Dendritic cell treated with granulocyte-macrophage colony-stimulating factor and Interleukin-4, amounts not matched to agents 40 ng/mL and 50 ng/mL, for 4 days (primary cell): ENCODE measurements around the gene DUSP7.

Source experiments
- H3K27ac Mint-ChIP-seq: one replicate; pipeline ENCODE4 v1.8.0; 2022; ENCODE audit warnings: mild to moderate bottlenecking, mixed read lengths
- H3K27me3 Mint-ChIP-seq: one replicate; pipeline ENCODE4 v1.8.0; 2022; ENCODE audit warnings: mild to moderate bottlenecking, mixed read lengths
- H3K36me3 Mint-ChIP-seq: one replicate; pipeline ENCODE4 v1.8.0; 2022; ENCODE audit warnings: low read depth, mixed read lengths
- H3K4me1 Mint-ChIP-seq: one replicate; pipeline ENCODE4 v1.8.0; 2022; ENCODE audit warnings: low read depth, mixed read lengths
- H3K4me3 Mint-ChIP-seq: one replicate; pipeline ENCODE4 v1.8.0; 2022; ENCODE audit warnings: mild to moderate bottlenecking, moderate library complexity, mixed read lengths
- H3K9me3 Mint-ChIP-seq: one replicate; pipeline ENCODE4 v1.8.0; 2022; ENCODE audit warnings: mixed read lengths
- intact Hi-C: fragments of 100-400 bp; cut with micrococcal nuclease; formaldehyde crosslinking; loops from one replicate; pipeline ENCODE4 v1.15.0; 2022

The DUSP7 gene

DNA sequence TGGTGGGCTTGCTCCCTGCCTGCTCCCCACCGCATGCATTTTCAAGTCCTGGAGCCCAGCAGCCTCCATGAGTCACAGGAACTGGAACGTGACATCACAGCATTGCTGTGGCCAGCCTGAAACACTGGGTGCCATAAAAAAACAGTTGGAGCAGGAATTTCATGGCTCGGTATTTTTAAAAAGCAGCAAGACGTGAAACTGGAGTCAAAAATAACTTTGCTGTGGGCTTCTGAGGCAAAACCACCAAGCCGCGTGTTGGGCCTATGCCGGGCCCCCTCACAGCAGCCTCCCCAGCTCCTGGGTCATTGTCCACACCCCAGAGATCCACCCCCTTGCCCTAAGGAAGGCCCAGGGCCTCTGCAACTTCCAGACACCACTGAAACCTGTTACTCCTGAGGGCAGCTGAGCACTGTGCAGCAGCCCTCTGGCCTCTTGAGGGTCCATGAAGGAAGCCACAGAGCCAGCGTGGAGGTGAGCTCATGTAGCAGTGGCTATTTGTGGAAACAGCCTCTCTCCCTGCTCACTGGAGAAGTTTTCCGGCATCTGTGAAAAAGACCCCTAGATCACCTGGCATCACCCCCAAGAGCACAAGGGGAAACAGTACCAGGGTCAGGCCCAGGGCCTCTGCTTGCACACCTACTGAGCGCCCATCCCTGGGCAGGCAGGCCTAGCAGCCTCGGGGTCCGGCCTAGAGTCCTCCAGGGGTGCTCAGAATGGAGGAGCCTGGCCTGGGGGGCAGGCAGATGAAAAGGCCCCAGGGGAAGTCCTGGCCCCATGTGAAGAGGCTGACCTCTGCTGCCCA lies 34.0 kb upstream of the DUSP7 start:
- Mint-ChIP-seq H3K36me3 (no peaks in the 10 kb centered on the region), H3K27me3 (no peaks in the 10 kb centered on the region), H3K4me3 (no peak overlapping the region), H3K27ac (no peak overlapping the region), H3K4me1 (peaks cover 72% of the 10 kb centered on the region), H3K9me3 (no peaks in the 10 kb centered on the region)
- intact Hi-C loops, result no loop called here

DNA sequence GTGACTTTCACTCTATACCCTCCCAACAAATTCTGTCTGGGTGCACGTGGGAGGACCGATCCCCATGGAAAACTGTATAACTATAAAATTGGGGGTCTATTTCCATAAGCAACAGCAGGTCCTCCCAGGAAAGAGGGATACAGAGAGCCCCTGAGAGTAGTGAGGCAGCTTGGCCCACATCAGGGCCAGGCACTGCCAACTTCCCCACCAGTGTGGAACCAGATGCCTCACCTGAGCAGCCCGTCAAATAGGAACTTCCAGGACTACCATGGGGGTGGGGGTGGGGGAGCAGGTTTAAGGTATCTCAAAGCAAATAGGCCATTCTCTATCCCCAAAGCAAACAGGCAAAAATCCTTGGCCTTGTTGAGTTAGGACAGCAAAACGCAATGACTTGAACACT lies 33.3 kb upstream of the DUSP7 start:
- no peak overlapping the region for H3K27ac Mint-ChIP-seq
- no peaks in the 10 kb centered on the region for H3K36me3 Mint-ChIP-seq
- no peaks in the 10 kb centered on the region for H3K9me3 Mint-ChIP-seq
- H3K4me3 Mint-ChIP-seq, result no peak overlapping the region
- no peaks in the 10 kb centered on the region for H3K27me3 Mint-ChIP-seq
- intact Hi-C loops, result loop anchor here (5.0 kb wide), 1 partner anchor 33 kb away; no protein-coding TSS in a partner anchor
- peaks cover 78% of the 10 kb centered on the region for H3K4me1 Mint-ChIP-seq

DNA sequence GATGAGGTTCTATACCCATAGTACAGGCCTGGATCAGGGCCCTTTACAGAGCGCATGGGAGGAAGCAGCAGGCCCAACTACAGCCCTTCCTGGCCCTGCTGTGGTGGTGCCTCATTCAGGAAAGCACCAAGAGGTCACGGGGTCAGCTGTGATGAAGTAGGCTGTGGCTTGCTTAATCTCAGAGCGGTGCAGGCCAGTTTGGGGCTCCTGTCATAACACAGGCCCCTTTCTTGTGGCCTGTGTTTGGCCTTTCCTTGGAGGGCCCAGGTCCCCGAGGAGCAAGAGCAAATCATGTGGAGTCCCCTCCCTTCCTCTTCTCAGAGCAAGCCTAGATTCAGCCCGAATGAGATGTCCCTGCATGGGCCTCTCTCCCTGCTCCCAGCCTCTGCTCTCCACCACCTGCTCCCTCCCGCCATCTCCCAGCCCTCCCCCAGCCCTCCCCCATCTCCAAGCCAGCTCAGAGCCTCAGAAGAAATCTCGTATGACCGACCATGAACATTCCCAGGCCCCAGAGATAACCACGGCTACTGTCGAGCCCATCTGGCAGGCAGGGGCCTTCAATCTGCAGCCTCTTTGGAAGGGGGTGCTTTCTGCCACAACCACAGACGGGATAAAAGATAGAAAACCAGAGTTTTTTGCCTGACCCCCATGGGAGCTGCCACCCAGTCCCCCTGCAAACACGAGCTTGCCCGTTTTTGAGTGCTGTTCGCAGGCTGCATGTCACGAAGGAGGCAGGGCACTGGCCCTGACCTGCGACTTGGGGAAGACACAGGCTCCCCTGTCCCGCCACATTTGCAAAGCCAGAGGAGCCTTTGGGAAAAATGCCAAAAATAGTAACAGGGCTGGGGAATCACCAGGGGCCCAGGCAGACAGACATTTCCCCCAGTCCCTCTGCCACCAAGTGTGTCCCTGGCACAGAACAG lies 32.3 kb upstream of the DUSP7 start:
- no peaks in the 10 kb centered on the region for H3K36me3 Mint-ChIP-seq
- H3K4me1 Mint-ChIP-seq, result peaks cover 77% of the 10 kb centered on the region
- H3K4me3 Mint-ChIP-seq, result no peak overlapping the region
- peak overlapping the region; percentile 71 for H3K27ac Mint-ChIP-seq
- H3K9me3 Mint-ChIP-seq, result no peaks in the 10 kb centered on the region
- intact Hi-C loops, result loop anchor here (5.0 kb wide), 1 partner anchor 34 kb away; no protein-coding TSS in a partner anchor
- no peaks in the 10 kb centered on the region for H3K27me3 Mint-ChIP-seq

DNA sequence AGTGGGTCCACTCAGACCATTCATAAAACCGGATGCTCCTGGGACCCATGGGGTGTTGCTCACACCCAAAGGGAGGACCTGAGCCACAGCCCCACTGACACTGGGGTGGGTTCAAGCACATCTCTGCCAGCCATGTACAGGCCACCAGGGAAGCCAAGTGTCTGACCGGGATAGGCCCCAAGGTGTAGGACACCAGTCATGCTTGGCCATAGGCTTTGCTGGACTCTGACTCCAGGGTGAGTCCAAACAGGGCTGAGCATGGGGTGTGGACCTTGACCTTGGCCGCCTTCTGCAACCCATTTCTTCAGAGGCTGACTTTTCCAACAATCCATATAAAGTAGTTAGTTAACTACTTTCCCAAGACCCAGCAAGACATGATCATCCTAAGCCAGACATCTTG lies 31.4 kb upstream of the DUSP7 start:
- Mint-ChIP-seq H3K4me1 (peaks cover 79% of the 10 kb centered on the region), H3K4me3 (no peak overlapping the region), H3K9me3 (no peaks in the 10 kb centered on the region), H3K27ac (peak overlapping the region; percentile 71), H3K27me3 (no peaks in the 10 kb centered on the region), H3K36me3 (no peaks in the 10 kb centered on the region)
- intact Hi-C loops, result loop anchor here (5.0 kb wide), 1 partner anchor 35 kb away; no protein-coding TSS in a partner anchor

GRCh38 chr3:52086976-52087663 lies 30.7 kb upstream of the DUSP7 start:
- H3K27ac Mint-ChIP-seq, result peak overlapping the region; percentile 71
- no peaks in the 10 kb centered on the region for H3K36me3 Mint-ChIP-seq
- H3K9me3 Mint-ChIP-seq, result no peaks in the 10 kb centered on the region
- H3K4me3 Mint-ChIP-seq, result no peak overlapping the region
- no peaks in the 10 kb centered on the region for H3K27me3 Mint-ChIP-seq
- intact Hi-C loops, result loop anchor here (5.0 kb wide), 1 partner anchor 35 kb away; no protein-coding TSS in a partner anchor
- H3K4me1 Mint-ChIP-seq, result peaks cover 79% of the 10 kb centered on the region

DNA sequence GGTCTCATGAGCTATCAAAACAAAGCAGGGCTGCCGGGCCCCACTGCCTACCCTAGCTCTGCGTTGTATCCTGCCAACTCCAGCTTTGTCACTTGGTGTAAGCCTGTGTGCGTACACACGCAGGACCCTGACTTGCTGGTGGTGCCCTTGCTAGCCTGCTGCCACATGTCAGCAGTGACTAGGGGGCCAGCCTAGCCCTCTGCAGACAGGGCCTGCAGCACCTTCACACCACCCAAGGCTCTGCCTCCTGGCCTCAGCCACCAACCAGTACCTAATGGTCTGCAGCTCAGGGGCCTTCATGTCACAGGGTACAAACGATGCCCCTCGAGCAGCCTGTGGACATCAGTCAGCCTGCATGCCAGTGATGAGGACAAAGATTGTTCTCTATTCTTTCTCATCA lies 30.1 kb upstream of the DUSP7 start:
- peaks cover 74% of the 10 kb centered on the region for H3K4me1 Mint-ChIP-seq
- intact Hi-C loops, result loop anchor here (5.0 kb wide), 1 partner anchor 36 kb away; no protein-coding TSS in a partner anchor
- no peaks in the 10 kb centered on the region for H3K27me3 Mint-ChIP-seq
- no peaks in the 10 kb centered on the region for H3K36me3 Mint-ChIP-seq
- H3K4me3 Mint-ChIP-seq, result no peak overlapping the region
- H3K27ac Mint-ChIP-seq, result peak overlapping the region; percentile 71
- no peaks in the 10 kb centered on the region for H3K9me3 Mint-ChIP-seq

- no peaks in the 10 kb centered on the region for H3K36me3 Mint-ChIP-seq
- intact Hi-C loops, result loop anchor here (5.0 kb wide), 1 partner anchor 37 kb away; no protein-coding TSS in a partner anchor
- no peak overlapping the region for H3K4me3 Mint-ChIP-seq
- no peaks in the 10 kb centered on the region for H3K9me3 Mint-ChIP-seq
- peaks cover 71% of the 10 kb centered on the region for H3K4me1 Mint-ChIP-seq
- H3K27me3 Mint-ChIP-seq, result no peaks in the 10 kb centered on the region
- H3K27ac Mint-ChIP-seq, result peak overlapping the region; percentile 71
These were observed 29.4 kb upstream of the DUSP7 start for GRCh38 chr3:52085681-52086282.

- intact Hi-C loops, result loop anchor here (5.0 kb wide), 1 partner anchor 37 kb away; no protein-coding TSS in a partner anchor
- Mint-ChIP-seq H3K4me1 (peaks cover 68% of the 10 kb centered on the region), H3K9me3 (no peaks in the 10 kb centered on the region), H3K27ac (peak overlapping the region; percentile 2), H3K27me3 (no peaks in the 10 kb centered on the region), H3K4me3 (no peak overlapping the region), H3K36me3 (no peaks in the 10 kb centered on the region)
These were observed 28.7 kb upstream of the DUSP7 start for GRCh38 chr3:52084954-52085680.

- H3K27ac Mint-ChIP-seq, result peak overlapping the region; percentile 2
- H3K4me3 Mint-ChIP-seq, result no peak overlapping the region
- H3K4me1 Mint-ChIP-seq, result peaks cover 61% of the 10 kb centered on the region
- H3K9me3 Mint-ChIP-seq, result no peaks in the 10 kb centered on the region
- no peaks in the 10 kb centered on the region for H3K27me3 Mint-ChIP-seq
- no peaks in the 10 kb centered on the region for H3K36me3 Mint-ChIP-seq
- intact Hi-C loops, result no loop called here
These were observed 28.0 kb upstream of the DUSP7 start for GRCh38 chr3:52084216-52084945.

GRCh38 chr3:52083556-52084087 lies 27.3 kb upstream of the DUSP7 start:
- Mint-ChIP-seq H3K36me3 (no peaks in the 10 kb centered on the region), H3K4me1 (peaks cover 53% of the 10 kb centered on the region), H3K4me3 (no peak overlapping the region), H3K27me3 (no peaks in the 10 kb centered on the region), H3K9me3 (no peaks in the 10 kb centered on the region), H3K27ac (no peak overlapping the region)
- intact Hi-C loops, result no loop called here

DNA sequence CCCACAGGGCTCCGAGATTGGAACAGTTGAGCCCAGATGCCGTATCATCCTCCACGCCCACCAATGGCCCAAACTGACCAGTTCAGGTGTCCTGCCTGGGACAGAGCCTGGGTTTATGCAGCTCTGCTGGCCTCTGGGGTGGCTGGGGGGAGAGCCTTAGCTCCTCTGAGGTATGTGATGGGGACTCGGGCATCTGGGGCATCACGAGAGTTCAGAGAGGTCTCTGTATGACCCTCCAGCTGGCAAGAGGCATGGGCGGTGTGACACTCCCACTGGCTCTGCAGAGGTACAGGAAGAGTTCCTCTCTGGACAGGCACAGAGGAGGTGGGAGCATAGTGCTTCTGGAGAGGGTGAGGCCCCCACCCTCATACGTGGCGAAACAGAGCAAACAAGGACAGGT lies 26.6 kb upstream of the DUSP7 start:
- no peak overlapping the region for H3K27ac Mint-ChIP-seq
- H3K9me3 Mint-ChIP-seq, result no peaks in the 10 kb centered on the region
- no peak overlapping the region for H3K4me3 Mint-ChIP-seq
- H3K36me3 Mint-ChIP-seq, result no peaks in the 10 kb centered on the region
- intact Hi-C loops, result no loop called here
- H3K27me3 Mint-ChIP-seq, result no peaks in the 10 kb centered on the region
- peaks cover 48% of the 10 kb centered on the region for H3K4me1 Mint-ChIP-seq
